NCI-H1694 (cell line): ENCODE measurements around the gene UBE2G1.
"Not testable (repeated sequence)": the region's sequence is repeated elsewhere in the genome, so short reads cannot be mapped to it uniquely, and the experiment has no call there.

ENCODE experiments used
- DNase-seq: peaks from one replicate; lab custom pipeline; 2025; lab: John Stamatoyannopoulos, UW

UBE2G1 gene

DNA sequence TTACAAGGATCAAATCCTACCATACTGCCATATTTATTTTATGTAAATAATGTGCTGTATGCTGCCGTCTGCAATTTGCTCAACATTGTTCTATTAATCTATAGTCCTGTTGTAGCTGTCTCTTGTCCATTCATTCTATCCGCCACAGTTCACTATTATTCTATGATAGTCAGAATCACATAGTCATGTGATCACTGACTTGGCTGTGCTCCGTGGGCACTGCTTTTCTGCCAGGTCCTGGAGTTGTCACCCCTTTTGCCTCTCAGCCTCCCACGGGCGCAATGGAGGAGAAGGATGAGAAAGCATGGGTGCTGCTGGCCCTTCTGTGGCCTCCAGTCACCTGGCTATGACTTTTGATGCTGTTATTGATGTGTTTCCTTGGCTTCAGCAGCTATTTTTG lies 65.4 kb downstream of the UBE2G1 start:
- no peak for DNase-seq

DNA sequence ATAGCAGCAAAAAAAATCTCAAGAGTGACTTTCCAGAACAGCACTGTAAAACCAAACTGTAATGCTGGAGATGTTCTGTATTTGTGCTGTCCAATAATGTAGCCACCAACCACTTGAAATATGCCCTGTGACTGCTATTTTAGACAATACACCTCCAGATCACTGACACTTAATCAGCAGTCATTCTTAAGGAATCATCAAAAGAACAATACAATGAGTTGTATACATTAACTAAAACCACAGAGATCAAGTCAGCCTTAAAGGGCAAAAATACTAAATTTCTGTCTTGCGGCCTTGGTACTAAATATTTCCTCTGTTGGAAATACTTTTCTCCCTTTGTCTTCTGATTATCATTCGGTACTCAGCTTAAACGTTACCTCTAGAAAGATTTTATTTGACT lies 69.1 kb downstream of the UBE2G1 start:
- DNase-seq: no peak

DNA sequence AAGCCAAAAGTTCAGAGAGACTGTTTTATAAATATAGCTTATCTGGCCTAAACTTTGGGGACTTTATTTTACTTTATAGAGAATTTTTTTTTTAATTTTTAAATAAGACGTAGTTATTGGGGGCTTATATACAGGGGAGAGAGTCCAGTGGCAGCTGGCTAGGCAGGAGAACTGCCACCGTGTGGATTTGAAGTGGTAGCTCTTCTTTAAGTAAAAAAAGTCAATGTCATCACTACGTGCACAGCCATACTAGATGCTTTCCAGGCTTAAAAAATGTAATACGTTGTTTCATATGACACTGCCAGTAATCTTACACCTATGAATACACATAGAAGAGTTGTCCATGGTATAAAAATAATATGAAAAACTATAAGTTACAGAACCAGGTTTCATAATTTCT lies 70.8 kb downstream of the UBE2G1 start:
- DNase-seq: no peak

DNA sequence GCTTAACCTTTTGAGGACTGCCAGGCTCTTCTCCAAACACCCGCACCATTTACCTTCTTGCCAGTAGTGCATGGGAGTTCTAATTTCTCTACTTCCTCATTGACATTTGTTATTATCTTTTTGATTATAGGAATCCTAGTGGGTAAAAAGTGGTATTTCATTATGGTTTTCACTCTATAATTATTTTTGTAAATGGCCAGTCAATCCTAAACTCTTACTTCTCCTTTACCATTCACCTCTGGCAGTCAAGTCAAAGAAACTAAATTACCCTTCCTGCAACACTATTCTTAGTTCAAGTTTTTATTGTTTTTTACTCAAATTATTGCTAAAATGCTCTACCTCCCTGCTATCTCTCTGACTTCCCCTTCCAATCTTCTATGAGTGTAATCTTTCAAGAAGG lies 72.9 kb downstream of the UBE2G1 start:
- no peak for DNase-seq

DNA sequence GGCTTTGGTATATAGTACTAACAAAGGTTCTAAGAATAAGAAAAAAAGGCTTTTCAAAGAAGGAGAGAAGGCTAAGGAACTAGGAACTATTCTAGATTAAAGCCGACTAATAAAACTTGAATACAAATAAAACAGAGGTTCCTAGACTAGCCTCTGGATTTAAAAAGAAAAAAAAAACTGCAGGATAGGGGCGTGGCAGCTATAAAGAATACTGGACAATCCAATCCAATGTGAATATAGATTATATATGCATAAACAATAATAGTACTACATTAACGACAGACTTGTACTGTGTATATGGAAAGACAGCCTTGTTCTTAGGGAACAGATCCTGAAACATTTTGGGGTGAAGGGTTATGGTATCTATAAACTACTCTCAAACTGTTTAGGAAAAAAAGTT lies 78.8 kb downstream of the UBE2G1 start:
- DNase-seq: no peak

DNA sequence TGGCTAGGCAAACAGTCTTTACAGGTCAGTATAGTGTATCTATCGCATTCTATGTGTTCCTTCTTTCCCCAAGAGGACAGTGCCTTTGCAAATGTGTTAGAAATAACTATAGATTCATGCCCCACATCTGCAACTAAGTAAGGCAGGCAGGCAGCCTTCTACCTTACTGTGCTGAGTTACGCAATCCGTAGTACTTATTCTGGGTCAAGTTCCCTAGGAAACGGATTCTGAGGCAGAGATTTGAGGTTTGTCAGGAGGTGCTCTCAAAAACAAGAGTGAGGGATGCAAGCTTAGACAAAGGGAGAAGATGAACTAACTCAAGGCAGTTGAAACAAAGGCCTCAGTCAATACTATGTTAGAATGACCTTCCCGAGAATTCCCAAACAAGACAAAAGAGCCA lies 90.0 kb downstream of the UBE2G1 start:
- no peak for DNase-seq

DNA sequence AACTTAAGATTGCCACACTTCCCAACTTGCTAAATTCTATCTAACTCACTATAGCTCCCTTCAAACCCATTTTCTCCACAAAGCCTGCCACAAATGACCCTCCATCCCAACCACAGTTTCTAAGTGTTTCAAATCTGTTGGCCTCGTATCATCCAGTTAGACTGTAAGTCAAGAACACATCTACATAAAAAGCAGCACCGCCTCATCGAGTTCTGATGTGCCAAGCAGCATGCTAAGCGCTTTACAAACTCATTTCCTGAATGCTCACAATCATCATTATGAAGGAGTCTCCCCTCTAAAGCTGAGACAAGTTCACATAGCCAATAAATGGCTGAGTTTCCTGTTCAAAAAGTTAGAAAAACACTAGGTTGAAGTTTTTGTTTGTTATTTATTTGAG lies 93.5 kb downstream of the UBE2G1 start:
- no peak for DNase-seq

DNA sequence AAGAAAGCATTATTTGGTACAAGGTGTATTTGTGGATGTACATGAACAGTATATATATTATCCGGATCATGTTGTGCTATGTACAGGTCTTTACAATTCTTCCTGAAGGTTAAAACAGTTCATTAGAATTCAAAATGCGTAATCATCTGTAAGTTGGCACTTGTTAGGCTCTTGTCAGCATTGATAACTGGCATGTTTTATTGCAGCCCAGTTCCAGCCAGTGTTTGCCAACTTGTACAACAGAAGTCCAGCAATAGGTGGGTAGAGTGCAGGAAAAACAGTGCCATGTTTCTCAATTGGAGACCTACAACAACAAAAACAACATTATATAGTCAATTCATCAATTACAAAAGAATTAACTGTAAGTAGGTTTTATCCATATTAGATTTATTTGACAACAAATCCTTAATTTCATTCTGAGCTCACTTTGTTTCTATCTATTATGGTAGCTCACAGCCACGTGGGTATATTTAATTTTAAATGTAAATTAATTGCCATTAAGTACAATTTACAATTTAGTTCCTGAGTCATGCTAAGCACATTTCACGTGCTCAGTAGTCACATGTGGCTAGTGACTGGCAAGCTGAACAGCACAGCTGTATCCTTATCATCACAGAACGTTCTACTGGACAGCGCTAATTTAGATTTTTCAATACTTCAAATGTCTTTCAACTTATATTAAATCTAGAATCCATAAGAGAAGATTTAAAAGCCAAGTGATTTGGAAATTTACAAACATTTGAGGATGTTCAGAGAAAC lies 94.1 kb downstream of the UBE2G1 start:
- no peak for DNase-seq

DNA sequence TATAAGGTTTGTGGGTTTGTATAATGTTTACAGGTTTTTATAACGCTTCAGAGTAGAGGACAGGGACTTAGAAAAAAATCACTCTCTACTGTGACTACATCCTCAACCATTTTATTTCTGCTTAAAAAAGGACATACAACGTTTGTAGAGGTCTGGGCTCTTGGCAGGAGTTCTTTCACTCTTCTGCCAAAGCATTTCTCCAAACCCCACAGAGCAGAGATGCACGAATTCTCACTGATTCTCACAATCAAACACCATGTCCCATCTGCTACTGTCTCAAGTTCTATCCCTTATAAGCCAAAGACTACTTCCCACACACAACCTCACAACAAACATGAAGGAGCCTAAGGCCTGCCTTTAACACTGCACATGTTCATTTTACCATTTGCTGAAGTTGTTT lies 95.7 kb downstream of the UBE2G1 start:
- DNase-seq: no peak

DNA sequence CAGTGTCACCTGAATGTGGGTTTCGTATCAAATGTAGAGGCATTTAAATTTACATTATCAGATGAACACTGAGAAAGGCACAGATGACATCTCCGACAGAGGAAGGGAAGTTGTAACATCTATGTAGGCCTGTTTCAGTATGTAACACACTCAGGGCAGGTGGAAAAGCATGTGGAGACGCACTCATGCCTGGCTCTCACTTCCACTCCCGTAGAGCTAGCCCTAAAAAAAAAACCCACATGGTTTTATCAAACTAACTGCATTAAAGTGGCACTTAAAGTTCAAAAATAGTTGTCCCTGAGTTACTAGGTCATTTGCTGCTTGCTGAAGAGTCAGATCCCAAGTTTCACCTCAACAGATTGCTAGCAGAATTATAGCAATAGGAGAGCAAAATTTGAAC lies 96.6 kb downstream of the UBE2G1 start:
- no peak for DNase-seq

DNA sequence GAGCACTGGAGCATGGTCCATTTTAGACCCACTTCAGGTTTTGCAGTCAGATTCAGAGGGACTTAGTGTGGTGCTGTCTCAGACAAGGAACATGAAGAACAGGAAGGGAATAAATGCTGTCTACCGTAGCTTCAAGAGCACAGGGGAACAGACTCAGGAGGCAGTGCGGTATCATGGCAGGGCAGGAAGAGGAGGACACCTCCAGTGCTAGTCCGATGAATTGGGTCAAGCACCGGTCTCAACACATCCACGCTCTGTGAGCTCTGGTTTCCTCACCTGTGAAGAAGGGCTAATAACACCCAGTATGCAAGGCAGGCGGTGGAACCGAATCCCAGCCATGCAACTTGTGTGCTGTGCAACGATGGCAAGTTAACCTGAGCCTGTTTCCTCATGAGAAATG lies 99.1 kb downstream of the UBE2G1 start:
- DNase-seq: no peak

DNA sequence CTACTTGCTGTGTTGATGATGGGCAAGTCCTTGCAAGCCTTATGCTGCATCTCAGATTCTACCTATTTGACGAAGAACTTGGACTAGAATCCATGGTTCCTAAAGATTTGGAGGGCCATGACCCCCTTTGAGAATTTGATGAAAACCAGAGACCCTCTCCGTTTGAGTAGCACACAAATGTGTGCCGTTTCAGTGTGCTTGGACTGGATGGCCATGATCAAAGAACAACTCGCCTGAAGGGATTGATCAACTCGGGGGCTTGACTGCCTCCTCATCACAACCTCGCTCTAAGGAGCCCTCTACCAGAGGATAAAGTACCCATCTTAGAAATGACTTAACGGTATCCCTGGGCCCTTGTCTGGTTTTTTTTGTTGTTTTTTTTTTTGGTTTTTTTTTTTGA lies 99.9 kb downstream of the UBE2G1 start:
- DNase-seq: no peak

DNA sequence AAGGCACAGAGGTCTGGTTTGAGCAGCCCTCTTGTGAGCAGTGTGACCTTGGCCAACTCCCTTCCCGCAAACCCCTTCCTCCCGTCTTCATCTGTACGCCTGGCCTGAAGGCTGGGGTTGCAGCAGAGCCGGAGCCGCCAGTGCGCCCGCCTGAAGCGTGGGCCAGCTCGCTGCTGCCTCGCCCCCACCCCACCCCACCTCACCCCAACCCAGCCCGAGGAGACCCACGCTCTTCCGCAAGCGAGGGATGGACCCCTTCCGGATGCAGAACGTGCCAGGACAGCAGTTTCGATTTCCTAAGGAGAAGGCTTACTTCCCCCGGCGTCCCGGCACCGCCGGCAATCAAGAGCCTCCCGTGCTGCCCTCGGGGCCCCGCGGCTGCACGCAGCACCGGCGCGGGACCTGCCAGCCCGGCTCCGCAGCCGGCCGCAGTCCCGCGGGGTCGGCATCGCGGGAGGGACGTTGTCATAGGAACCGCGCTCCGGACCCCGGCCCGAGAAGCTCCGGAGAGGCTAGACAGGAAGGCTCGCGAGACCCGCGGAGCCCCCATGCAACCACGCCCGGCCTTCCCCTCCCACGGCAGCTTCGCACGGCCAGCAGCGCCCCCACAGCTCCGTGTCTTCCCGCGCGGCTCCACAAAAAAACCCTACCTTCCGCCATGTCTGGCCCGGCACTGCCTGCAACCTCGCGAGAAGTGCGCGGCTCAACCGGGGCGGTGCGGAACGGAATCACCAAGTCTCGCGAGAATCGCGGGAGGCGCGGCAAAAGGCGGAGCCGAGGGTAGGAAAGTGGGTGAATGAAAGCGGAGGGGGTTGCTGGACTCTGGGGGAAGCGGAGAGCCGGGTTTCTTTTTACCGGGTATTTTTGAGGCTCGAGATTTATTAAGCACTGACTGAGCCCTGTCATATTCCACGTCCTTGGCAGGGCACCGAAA lies 102.9 kb downstream of the UBE2G1 start, which contains the start of gene ANKFY1:
Gene ANKFY1 (minus strand): TSS at position 698 of the 934 bp plus-strand sequence. CDS start 38 bp downstream, at position 660.
- peak; percentile 80 for DNase-seq

DNA sequence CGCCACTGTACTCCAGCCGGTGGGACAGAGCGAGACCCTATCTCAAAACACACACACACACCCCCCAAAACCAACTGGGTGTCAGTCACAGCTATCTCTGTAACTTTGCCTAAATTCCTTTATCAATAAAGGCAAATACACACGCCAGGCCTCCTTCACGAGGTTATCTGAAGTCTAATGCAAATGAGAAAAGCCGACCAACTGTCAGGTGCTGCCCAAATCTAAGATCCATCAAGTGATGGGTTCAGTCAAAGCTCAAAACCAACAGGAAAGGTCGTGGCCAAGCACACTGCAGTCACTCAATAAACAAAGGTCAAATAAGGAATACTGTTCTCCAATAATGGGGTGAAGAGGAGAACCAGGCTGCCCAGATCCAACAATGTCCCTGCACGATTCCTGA lies 103.8 kb downstream of the UBE2G1 start:
- DNase-seq: no peak

DNA sequence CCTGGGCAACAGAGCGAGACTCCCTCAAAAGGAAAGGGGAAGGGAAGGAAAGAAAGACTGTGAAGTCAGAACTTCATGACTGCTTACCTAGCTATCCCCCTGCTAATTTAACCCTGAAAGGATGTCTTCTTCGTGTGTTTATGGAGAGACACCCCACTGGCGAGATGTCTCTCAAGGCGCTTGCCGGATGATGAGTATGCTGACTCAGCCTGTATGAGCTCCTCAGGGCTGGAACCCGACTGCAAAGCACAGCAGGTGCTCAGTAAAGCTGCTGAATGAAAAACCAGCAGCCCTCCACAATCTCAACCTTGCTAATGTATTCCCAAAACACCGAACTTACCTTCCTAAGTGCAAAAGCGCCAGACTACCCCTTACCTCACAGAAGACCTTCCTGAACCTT lies 105.0 kb downstream of the UBE2G1 start:
- DNase-seq: no peak

DNA sequence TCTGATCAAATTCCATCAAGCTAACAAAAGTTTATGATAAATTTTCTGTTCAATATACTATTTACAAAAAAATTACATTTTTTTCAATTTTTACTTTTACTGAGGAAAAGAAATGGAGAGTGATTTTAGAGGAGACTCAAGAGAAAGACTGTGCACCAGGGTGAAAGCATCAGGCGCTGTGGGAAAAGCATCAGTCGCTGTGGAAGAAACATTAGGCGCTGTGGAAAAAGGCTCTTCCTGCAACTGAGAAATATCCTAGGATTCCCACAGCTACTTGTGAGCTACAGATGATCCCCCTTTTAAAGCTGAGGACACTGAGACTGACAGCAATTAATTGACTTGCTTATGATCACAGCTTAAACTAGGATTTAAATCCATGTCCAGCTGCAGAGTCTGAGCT lies 107.6 kb downstream of the UBE2G1 start:
- no peak for DNase-seq

DNA sequence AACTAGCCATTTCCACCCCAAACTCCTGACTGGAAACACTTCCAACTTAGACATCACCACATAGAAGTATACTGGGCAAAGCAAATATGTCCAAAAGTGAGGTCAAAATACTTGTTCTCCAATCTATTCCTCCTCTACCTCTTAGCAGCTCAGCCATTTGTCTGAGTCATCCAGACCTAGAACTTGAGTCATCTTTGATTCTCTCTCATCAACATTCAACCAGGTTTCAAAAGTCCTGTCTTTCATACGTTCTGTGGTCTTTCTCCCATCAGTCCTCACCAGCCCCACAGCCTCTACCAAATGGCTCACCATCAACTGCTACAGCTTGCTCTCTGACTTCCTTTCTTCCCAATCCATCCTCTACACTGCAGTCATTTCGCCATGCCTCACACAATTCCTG lies 109.5 kb downstream of the UBE2G1 start:
- DNase-seq: no peak

DNA sequence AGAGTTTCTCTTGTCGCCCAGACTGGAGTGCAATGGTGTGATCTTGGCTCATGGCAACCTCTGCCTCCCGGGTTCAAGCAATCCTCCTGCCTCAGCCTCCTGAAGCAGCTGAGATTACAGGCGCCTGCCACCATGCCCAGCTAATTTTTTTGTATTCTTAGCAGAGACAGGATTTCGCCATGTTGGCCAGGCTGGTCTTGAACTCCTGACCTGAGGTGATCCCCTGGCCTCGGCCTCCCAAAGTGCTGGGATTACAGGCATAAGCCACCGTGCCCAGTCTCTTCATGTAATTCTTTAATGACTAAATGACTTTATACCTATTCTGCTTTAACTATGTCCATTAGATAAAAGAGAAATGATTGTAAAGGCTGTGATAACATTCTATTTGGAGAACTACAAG lies 111.2 kb downstream of the UBE2G1 start:
- DNase-seq: not testable (repeated sequence)

DNA sequence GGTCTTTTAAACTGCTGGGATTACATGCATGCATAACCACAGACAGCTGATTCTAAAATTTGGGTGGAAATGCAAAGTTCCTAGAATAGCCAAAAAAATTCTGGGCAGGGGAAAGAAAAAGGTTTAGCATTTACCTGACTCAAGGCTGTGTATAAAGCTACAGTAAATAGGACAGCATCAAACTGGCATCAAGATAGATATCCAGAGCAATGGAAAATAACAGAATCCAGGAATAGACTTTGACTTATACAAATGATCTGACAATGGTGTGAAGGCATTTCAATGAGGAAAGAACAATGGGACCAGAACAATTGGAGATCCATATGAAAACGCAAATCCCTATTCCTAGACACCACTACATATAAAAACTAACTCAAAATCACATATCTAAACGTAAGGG lies 115.6 kb downstream of the UBE2G1 start:
- no peak for DNase-seq

DNA sequence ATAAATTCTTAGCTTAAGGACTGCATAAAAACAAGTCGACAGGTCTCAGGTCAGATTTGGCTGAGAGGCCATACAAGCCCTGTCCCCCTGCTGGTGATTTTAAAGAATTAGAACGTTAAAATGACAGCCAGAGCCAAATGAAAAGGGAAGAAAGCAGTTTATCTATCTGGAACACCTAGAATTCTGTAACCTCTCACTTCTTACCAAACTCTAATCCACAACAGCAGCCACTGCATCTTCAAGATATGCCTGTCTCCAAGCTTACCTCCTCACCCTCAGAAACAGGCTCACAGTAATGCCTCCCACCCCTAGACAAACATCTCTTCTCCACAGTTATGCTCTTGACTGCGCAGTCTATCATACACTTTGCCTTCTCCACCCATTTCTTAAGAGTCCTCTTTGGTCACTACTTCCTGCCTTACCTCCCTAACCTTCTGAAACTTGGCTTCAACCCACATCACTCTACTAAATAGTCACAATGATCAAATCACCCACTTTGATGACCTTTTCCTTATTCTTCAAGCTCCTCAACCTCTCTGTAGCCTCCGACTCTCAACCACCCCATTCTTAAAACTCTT lies 116.9 kb downstream of the UBE2G1 start:
- no peak for DNase-seq

DNA sequence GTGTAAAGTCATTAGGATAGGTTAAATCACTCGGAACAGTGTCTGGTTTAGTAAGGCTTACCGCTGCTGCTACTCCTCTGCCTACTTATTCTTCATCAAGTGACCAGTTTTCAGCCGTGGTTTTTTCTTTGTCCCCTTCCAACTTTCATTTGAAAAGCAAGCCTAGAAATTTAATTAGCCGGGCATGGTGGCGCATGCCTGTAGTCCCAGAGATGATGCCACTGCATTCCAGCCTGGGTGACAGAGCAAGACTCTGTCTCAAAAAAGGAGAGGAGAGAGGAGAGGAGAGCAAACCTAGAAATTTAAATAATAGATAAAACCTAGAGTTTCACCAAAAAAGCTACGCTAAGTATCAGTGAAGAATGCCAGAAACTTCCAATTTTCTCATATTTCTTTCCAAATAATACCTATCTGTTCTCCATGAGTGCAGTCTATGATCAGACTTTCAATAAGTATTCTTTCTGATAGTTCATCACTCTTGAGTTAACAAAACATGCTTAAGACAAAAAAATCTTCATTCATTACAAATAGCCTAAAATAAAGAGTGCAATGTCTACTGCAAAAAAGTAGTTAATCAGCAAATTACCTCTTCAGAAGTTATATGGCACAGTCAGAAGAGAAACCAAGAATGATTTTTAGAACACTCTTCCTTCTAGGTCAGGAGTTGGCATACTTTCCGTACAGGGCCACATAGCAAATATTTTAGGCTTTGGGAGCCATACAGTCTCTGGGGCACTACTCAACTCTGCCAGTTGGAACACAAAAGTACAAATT lies 117.8 kb downstream of the UBE2G1 start:
- no peak for DNase-seq

DNA sequence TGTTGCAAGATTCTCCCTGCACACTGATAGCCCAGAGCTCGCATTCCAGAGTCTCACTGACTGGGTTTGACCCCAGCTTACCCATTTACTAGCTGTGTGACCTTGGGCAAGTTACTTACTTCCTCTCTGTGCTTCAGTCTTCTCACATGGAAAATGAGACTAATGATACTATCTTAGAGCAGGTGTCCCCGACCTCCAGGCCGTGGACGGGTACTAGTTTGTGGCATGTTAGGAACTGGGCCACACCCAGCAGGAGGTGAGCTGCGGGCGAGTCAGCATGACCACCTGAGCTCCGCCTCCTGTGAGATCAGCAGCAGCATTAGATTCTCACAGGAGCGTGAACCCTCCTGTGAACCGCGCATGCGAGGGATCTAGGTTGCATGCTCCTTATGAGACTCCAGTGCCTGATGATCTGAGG lies 118.5 kb downstream of the UBE2G1 start:
- DNase-seq: no peak
